Sigmoid colon (tissue), 4 donors: ENCODE data around the gene SCUBE1.

Experiments used
- EP300 ChIP-seq, 4 donors: sonication (generic); formaldehyde crosslinking; IDR thresholded peaks; one replicate each; pipeline ENCODE4 v1.6.1; 2017; ENCODE audit warnings: antibody characterized with exemption in 4 of 4
- POLR2A ChIP-seq, 2 donors: fragments of 450-650 bp; IDR thresholded peaks; one replicate each; pipeline ENCODE4 v1.6.1; 2016; ENCODE audit warnings: antibody characterized with exemption in 2 of 2, mild to moderate bottlenecking in 2 of 2, moderate library complexity in 2 of 2
- POLR2AphosphoS5 ChIP-seq, 4 donors: sonication (generic); formaldehyde crosslinking; IDR thresholded peaks; one replicate each; pipeline ENCODE4 v1.6.1; 2017; ENCODE audit warnings: antibody characterized with exemption in 4 of 4
- TF ChIP-seq, protein P1 (sequence below), 4 experiments: fragments of 450-650 bp in 3 of 4; fragments of 200-600 bp in 1 of 4; IDR thresholded peaks; one replicate each; pipeline ENCODE4 v1.5.1; 2016 to 2019; ENCODE audit warnings: antibody characterized with exemption in 4 of 4, mild to moderate bottlenecking in 3 of 4, moderate library complexity in 2 of 4

DNA sequence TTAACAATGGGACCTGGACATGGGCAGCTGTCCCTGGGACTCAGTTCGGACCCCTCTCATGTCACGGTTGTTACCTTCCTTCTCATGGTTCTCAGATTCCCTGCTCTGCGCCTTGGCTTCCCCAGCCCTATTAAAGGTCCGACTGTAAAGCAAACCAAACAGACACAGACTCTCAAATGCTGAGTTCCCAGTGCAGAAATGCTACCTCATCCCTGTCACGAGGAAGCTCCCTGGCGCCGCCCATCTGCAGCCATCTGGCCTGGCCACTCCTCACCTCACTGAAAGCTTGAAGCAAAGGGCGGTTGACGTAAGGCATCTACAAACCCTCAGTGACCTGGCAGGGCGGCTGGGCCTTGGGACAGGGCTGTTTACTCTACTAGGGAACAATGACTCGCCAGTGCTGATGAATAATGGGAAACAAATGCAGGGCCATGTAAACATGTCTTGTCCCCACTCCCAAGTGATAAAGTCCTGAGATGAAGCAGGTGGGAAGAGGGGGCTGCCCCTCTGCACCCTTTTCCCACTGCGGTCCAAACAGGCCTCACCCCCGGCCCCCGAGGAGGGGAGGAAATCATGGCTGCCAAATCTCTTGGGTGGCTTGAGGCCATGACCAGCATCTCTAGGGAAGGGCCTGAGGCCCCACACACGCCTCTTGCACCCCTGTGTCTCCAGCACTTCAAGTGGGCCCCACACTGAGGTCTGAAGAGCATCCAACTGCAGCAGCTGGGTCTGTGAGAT lies 49.3 kb downstream of the SCUBE1 start:
- TF ChIP-seq, protein P1, sequence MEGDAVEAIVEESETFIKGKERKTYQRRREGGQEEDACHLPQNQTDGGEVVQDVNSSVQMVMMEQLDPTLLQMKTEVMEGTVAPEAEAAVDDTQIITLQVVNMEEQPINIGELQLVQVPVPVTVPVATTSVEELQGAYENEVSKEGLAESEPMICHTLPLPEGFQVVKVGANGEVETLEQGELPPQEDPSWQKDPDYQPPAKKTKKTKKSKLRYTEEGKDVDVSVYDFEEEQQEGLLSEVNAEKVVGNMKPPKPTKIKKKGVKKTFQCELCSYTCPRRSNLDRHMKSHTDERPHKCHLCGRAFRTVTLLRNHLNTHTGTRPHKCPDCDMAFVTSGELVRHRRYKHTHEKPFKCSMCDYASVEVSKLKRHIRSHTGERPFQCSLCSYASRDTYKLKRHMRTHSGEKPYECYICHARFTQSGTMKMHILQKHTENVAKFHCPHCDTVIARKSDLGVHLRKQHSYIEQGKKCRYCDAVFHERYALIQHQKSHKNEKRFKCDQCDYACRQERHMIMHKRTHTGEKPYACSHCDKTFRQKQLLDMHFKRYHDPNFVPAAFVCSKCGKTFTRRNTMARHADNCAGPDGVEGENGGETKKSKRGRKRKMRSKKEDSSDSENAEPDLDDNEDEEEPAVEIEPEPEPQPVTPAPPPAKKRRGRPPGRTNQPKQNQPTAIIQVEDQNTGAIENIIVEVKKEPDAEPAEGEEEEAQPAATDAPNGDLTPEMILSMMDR (IDR thresholded peaks at IDR 0.05), result no peak
- TF ChIP-seq POLR2A (IDR thresholded peaks at IDR 0.05) (no peak), POLR2AphosphoS5 (IDR thresholded peaks at IDR 0.05) (peak; percentile 35 to 80 (median 62)), EP300 (IDR thresholded peaks at IDR 0.05) (peak in 2 of 4 donors; percentile 38 to 83)
